Epithelial cell of umbilical artery (primary cell): ENCODE measurements around the gene CSF3R. TPM values are rescaled to one million over a fixed set of nuclear protein-coding genes. Genes with fewer than 3 reads are reported as not detected.

Experiments
- total RNA-seq: library from RNA; depleted of rRNA; stranded (reverse); fragments of >200 nt; gene quantifications from 2 replicates; pipeline ENCODE4 v1.2.3, GENCODE V29; 2014

Gene CSF3R
- total RNA-seq, result not detected in 2 replicates

DNA sequence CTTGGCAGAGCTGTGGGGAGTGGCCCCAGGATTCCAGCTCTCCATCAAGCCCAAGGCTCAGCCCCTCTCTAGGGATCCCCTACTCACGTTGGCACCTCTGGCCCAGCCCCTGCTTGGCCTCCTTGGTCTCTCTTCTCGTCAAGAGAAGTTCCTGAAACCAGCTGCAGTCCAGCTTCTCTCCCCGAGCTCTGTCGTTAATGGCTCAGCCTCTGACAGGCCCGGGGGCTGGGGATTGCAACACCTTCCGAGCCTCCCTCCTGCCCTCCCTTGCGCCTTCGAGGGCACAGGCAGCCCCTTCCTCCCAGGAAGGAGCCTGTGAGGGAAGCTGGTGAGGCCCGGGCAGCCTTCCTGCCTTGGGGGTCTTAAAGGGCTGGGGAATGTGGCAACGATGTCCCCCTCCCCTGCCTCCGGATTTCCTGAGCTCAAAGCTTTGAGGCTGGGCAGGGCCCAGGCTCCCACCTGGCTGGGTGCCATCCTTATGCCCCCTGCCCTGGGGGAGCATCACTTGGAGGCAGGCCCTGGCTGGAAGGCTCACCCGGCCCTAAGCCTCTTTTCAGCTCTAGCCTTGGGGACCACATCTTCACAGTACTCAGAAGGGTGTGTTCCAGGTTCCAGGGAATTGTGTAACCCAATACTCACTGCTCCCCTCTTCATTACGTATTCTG, at the start of gene CSF3R:
Gene CSF3R (minus strand): TSS at position 190 of the 665 bp plus-strand sequence. CDS start 3,417 bp downstream, outside the sequence.

DNA sequence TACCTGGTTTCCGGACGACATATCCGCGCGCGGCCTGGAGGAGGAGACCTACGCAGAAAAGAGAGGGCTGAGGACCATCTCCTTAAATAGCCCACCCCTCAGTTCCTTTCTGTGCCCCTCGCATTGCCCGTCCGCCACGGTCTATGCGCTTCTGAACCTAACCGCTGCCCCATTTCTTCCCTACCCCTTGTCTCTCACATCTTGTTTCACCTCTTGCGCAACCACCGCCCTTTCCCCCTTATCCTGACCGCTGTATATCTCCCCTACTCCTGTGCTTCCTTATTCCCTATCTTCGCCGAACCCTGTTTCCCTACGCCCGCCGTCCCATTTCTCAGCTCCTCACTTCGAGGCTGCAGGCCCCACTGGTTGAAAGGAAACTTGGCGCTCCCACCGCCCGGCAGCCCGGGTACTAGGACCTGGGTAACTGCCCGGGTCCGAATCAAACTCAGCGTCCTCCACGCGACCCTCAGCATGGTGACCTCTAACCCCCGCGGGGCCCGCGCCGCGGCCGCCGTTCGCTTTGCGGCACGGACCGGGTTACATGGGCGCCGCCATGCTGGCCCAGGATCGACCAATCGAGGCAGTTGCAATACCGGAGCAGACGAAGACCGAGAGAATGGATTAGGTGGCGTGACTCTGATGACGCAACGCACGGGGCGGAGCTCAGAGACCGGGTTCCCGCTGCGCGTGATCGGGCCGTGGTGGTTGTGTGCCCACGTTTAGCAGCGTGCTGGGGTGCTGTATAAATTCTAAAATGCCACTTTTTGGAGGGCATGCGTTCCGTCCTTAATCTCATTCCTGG, 18.7 kb downstream of the CSF3R start, which contains the start of gene MRPS15:
Gene MRPS15 (minus strand): TSS at position 582 of the 802 bp plus-strand sequence. CDS start 109 bp downstream, at position 473.

DNA sequence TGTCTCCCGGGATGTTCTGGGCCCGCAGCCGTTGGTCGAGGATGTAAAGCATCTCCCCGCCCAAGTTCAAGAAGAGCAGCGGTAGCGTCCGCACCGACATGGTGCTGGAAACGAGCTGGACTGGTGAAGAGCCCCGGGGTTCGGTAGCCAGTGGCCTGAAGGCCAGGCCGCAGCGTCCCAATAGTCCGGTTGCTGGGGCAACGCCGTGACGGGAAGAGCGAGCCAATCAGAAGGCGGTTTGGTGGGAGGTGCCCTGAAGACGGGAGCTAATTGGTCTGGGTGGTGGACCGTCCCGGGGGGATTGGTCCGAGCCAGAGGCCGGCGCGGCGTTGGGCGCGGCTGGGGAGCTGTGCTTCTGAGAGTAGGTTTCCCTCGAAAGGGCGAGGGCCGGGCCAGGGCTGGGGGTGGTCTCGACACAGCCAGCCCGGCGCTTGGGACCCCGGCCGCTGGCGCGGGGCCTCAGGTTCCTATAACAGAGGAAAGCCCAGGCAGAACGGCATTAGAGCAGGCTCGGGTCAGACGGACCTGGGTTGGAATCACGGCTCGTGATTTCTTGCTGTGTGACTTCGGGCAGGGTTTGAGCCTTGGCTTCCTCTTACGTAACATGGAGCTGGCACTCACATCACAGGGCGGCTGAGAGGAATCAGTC, 32.3 kb downstream of the CSF3R start, which contains the start of gene OSCP1:
Gene OSCP1 (minus strand): TSS at position 182 of the 649 bp plus-strand sequence. CDS start 82 bp downstream, at position 100.

Other genes starting within 250 kb of the CSF3R start
- 0.91 and 0.97 TPM in 2 replicates for gene SH3D21, start 176.5 kb downstream of the CSF3R start, total RNA-seq
- 170 and 275 TPM in 2 replicates for gene EVA1B, start 159.3 kb downstream of the CSF3R start, total RNA-seq
- 10.7 and 14.7 TPM in 2 replicates for gene STK40, start 97.0 kb downstream of the CSF3R start, total RNA-seq
- gene LSM10, start 85.0 kb downstream of the CSF3R start, total RNA-seq, result 11.1 and 13.3 TPM in 2 replicates
- gene OSCP1, start 32.5 kb downstream of the CSF3R start, total RNA-seq, result 4.9 and 5.5 TPM in 2 replicates
- 82.8 and 97.4 TPM in 2 replicates for gene MRPS15, start 18.5 kb downstream of the CSF3R start, total RNA-seq